HuH-7 (cell line): ENCODE results near the gene RAB11B.
A peak's percentile ranks its signal among the peaks of the same experiment; 100 is the strongest.
"Not testable (repeated sequence)": the region's sequence is repeated elsewhere in the genome, so short reads cannot be mapped to it uniquely, and the experiment has no call there.

ENCODE experiments used
- DNase-seq: peaks from one replicate; pipeline ENCODE4 v3.0.0; 2011; ENCODE audit warnings: low spot score

The RAB11B gene

GRCh38 chr19:8429044-8429443 is 38.9 kb downstream of the RAB11B start:
- DNase-seq: no peak

DNA sequence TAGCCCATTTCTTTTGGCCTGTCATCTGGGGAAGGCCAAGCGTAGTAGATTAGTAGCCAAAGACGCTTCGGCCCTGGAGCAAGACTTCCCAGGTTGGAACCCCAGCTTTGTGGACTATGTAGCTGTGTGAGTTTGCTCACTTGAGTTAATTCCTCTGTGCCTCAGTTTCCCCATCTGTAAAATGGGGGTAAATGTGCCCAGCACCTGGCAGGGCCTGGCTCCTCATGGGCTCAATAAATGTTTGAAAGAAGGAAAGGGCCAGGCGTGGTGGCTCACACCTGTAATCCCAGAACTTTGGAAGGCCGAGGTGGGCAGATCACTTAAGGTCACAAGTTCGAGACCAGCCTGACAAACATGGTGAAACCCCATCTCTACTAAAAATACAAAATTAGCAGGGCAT is 39.7 kb downstream of the RAB11B start:
- no peak for DNase-seq

- DNase-seq: no peak
Measured at GRCh38 chr19:8430650-8431049, 40.5 kb downstream of the RAB11B start.

- DNase-seq: no peak
Measured at GRCh38 chr19:8438236-8438635, 48.1 kb downstream of the RAB11B start.

DNA sequence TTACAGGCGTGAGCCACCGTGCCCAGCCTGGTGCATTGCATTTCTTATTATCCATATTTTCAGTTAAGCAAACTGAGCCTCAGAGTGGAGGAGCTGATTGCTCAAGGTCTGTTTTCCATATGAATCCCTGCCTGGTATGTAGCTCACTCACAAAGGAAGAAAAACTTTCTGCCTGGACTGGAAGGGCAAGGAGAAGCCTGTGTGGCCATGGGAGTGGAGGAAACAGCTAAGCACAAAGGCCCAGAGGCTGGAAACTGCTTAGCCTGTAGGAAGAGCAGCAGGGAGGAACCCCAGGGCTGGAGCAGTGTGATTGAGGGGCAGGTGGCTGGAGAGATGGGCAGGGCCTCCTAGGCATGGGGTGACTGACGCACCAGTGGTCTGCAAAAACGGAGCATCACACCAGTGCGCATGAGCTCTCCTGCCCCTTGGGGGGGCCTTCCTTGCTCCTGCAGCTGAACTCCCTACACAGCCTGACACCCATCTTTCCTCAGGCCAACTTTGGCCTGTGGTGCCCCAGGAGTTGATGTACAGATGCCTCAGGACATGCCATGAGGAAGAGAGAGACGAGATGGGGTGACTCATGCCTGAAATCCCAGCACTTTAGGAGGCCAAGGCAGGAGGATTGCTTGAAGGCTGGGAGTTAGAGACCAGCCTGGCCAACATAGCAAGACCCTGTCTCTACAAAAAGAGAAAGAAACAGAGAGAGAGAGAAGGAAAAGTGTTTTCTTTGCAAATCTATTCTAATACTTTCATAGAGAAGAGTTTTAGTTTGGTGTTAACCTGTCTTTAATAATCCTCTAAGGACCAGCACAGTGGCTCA is 51.8 kb downstream of the RAB11B start:
- DNase-seq: no peak

DNA sequence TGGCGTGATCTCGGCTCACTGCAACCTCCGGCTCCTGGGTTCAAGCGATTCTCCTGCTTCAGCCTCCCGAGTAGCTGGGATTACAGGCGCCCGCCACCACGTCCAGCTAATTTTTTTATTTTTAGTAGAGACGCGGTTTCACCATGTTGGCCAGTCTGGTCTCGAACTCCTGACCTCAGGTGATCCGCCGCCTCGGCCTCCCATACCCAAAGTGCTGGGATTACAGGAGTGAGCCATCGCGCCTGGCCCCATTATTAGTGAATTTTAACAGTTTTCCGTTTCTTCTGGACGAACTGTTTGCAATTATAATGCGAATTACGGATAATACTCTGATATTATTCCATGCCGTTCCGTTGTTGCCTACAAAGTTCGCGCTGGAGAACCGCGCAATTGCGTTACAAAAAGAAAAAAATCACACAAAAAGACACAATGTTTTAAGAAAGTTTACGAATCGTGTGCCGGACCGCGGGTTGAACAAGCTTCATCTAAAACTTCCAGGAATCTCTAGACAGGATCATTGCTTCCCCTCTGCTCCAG is 54.0 kb downstream of the RAB11B start:
- not testable (repeated sequence) for DNase-seq

DNA sequence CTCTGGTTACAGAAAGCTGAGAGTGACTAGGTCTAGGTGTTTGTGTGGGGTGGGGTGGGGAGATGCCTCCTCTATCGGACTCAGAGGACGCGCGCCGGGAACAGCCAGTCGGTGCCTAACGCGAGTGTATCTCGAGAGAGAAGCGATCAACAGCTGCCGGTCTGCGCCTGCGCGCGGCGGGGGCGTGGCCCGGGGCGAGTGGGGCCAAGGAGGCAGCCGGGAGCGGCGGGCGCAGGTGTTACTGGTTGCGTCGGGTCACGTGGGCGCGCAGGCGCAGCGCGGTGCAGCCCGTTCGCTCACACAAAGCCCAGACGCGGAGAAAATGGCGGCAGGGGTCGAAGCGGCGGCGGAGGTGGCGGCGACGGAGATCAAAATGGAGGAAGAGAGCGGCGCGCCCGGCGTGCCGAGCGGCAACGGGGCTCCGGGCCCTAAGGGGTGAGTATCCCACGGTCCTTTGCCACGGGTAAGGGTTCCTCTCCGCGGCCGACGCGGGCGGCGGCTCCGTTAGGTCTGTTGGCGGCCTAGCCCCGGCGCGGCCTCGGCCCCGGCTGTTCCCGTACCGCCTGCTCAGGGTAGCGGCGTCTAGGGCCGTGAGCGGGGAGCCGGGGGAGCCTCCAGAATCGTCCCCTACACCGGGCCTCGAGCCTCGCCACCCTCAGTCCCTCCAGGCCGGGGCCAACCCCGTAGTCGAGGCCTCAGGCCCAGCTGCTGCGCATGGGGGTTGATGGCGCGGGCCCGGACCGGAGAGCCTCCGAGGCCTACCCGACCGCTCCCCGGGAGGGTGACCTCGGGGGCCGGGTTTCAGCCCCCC is 54.7 kb downstream of the RAB11B start, which contains the start of gene HNRNPM:
HNRNPM (plus strand) TSS at position 299 of the 811 bp plus-strand sequence; CDS start at position 323, 24 bp downstream.
- DNase-seq: peak; percentile 91

DNA sequence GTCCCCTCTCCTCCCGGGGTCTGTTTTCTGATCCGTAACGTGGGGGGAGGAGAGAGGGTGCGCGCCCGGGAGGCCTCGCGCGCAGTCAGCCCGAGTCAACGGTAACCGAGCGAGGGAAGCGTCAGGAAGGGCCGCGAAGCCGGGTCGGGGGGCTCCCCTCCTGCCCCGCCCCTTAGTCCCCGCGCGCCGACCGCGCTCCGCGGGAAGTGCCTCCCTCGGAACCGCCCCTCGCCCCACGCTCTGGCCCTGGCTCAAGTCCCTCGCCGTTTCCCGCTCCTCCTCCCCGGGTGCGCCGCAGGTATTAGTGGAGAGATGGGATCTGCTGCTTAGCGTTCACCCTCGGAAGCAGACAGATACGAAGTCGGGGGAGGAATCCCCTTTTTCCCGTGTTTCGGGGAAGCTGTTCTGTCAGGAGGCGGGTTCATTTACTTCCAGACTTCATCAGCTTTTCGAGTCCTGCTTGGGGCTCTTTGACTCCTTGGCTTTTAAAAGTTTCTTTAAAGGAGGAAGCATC is 55.4 kb downstream of the RAB11B start:
- DNase-seq: no peak

- no peak for DNase-seq
Measured at GRCh38 chr19:8446061-8446709, 56.0 kb downstream of the RAB11B start.

DNA sequence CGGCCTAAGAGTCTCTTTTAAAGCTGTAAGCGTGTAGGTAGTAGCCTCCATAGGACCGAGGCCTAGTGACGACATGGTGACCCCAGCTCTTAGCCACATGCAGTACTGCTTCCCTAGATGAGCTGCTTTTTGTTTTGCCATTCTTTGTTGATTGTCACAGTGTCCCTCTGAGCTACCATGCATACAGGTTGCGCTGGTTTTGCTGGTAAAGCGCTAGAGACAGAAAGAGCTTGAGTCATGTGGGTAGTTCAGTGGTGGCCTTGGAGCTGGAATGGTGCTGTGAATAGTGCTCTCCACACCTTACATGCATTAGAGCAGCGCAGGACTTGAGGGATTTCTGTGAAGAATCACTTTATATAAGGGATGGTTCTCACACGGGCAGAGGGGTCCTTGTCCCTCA is 59.7 kb downstream of the RAB11B start:
- DNase-seq: no peak

DNA sequence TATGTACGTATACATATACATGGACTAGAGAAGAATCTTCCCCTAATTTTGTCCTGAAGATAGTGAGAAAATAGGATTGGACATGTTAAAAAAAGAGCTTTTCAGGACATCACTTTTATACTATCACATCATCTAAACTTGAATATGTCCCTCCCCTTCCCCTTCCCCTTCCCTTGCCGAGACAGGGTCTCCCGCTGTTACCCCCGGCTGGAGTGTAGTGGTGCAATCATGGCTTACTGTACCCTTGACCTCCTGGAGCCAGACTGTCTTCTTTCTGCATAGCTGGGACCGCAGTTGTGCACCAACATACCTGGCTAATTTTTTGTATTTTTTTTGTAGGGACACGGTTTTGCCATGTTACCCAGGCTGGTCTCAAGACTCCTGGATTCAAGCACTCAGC is 61.2 kb downstream of the RAB11B start:
- DNase-seq: no peak

DNA sequence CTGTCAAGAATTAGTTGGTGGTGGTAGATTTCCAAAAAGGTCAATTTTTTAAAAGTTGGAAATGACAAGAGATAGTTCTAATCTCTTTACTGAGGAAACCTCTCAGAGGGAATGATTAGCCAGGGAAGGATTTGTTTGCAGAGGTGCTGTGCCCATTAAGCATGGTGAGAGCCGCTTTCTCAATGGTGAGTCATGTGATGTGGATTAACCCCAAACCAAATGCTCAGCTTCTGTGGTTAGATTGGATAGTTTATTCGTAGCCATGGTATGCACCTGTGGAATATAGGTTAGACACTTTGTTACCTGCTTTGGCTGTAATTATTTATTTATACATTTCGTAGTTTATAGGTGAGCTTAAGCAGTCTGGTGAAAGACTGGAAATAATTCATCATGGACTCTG is 61.7 kb downstream of the RAB11B start:
- no peak for DNase-seq

DNA sequence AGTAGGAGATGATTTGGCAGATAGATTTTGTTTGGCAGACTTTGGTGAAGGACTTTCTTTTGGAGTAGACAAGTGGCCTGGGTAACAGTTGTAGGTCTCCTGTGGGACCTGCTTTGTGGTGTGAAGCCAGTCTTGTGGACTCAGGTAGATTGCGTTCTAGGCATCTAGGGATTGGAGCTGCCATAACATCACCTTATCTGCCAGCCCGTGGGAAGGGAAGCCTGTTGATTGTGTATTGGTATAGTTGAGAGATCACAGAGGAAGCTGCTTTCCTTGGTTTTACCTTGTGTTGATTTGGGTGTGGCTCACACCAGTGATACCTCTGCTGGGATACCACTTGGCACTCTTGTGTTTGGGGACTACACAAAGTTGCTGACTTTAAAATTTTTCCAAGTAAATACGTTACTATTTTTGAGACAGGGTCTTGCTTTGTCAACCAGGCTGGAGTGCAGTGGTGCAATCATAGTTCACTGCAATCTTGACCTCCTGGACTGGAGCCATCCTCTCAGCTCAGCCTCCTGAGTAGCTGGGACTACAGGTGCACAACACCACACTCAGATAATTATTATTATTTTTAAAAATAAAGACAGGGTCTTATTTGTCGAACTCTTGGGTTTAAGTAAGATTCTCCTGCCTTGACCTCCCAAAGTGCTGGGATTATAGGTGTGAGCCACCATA is 62.4 kb downstream of the RAB11B start:
- DNase-seq: no peak

DNA sequence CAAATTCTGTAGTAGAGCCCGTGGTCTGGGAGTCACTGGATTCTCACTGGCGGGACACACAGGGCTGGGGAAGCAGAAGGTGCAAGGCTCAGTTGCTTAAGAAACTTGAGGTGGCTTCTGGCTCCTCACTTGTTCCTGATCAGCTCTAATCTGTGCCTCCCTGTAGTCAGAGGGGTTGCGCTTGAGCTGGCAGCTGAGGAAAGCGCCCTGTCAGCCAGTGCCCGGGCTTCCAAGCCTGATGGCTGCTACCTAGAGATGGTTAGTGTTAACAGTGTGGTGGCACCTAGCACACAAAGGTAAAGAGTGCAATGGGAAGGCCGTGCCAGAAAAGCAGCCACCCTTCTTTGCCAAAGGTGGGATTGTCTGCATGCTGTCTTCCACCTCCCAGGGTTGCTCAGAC is 63.5 kb downstream of the RAB11B start:
- no peak for DNase-seq
